Measurements from ENCODE around the gene ATCAY.
A peak's percentile ranks its signal among the peaks of the same experiment; 100 is the strongest.

Gene ATCAY

DNA sequence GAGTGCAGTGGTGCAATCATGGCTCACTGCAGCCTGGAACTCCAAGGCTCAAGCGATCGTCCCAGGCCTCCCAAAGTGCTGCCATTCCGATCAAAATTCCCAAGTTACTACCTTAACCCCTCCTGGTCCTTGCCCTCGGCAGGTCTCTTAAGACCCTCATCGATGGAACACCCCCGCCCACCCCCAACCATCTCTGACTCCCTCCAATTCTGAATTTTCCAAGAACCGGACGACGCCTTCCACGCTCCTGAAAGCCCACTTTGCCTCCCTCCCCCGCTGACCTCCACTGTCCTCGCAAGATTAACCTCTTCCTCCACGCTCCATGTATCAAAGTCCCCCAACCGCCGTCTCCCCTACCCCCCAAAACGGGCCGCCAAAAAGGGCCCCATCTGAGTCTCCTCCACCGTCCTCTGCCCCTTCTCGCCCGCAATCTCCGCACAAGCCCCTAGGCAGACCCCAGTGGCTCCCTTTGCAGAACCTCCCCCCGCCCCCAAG, 89.9 kb downstream of the ATCAY start:
- H3K36me3 ChIP-seq (ENCODE audit: control insufficient read depth in 2 of 2, insufficient read depth in 2 of 2, low read length in 2 of 2), result peaks cover 0 to 9% of the 10 kb centered on the region in 2 donors

GRCh38 chr19:3970808-3971598, 90.5 kb downstream of the ATCAY start, which contains the start of gene DAPK3:
Gene DAPK3, minus strand, starts transcription at chr19:3971099. Its CDS starts 1,364 bp downstream, at chr19:3969735.
- peaks cover 34 to 44% of the 10 kb centered on the region in 2 donors for H3K4me1 ChIP-seq (ENCODE audit: control insufficient read depth in 2 of 2, insufficient read depth in 2 of 2, low read length in 2 of 2)

More for the DNA sequence above, 89.9 kb downstream of the ATCAY start:
- Histone ChIP-seq H3K27me3 (ENCODE audit: control insufficient read depth in 2 of 2, insufficient read depth in 2 of 2, low read length in 2 of 2) (no peaks in the 10 kb centered on the region), H3K9me3 (ENCODE audit: control insufficient read depth in 2 of 2, low read length in 2 of 2) (no peaks in the 10 kb centered on the region), H3K4me3 (ENCODE audit: low read length in 2 of 2) (peak overlapping the region; percentile 68 to 76), H3K4me1 (ENCODE audit: control insufficient read depth in 2 of 2, insufficient read depth in 2 of 2, low read length in 2 of 2) (peaks cover 39 to 50% of the 10 kb centered on the region in 2 donors), H3K9ac (ENCODE audit: low read depth in 1 of 2, low read length in 2 of 2) (peak overlapping the region; percentile 92 to 96), H3K27ac (ENCODE audit: low read depth in 2 of 2, low read length in 2 of 2) (peak overlapping the region; percentile 88 to 93)

GRCh38 chr19:3975144-3975543, 94.7 kb downstream of the ATCAY start:
- Histone ChIP-seq H3K9me3 (ENCODE audit: control insufficient read depth in 2 of 2, low read length in 2 of 2) (no peaks in the 10 kb centered on the region), H3K4me1 (ENCODE audit: control insufficient read depth in 2 of 2, insufficient read depth in 2 of 2, low read length in 2 of 2) (peaks cover 5 to 8% of the 10 kb centered on the region in 2 donors), H3K9ac (ENCODE audit: low read depth in 1 of 2, low read length in 2 of 2) (no peak overlapping the region), H3K4me3 (ENCODE audit: low read length in 2 of 2) (no peak overlapping the region), H3K36me3 (ENCODE audit: control insufficient read depth in 2 of 2, insufficient read depth in 2 of 2, low read length in 2 of 2) (peaks cover 41 to 43% of the 10 kb centered on the region in 2 donors), H3K27me3 (ENCODE audit: control insufficient read depth in 2 of 2, insufficient read depth in 2 of 2, low read length in 2 of 2) (no peaks in the 10 kb centered on the region), H3K27ac (ENCODE audit: low read depth in 2 of 2, low read length in 2 of 2) (no peak overlapping the region)

More at GRCh38 chr19:3970808-3971598, 90.5 kb downstream of the ATCAY start, which contains the start of gene DAPK3:
- peak within 1 kb of the TSS; percentile 92 to 96 for H3K9ac ChIP-seq (ENCODE audit: low read depth in 1 of 2, low read length in 2 of 2)
- no peaks in the 10 kb centered on the region for H3K9me3 ChIP-seq (ENCODE audit: control insufficient read depth in 2 of 2, low read length in 2 of 2)
- peak within 1 kb of the TSS; percentile 88 to 93 for H3K27ac ChIP-seq (ENCODE audit: low read depth in 2 of 2, low read length in 2 of 2)
- H3K36me3 ChIP-seq (ENCODE audit: control insufficient read depth in 2 of 2, insufficient read depth in 2 of 2, low read length in 2 of 2), result peaks cover 5 to 12% of the 10 kb centered on the region in 2 donors
- H3K4me3 ChIP-seq (ENCODE audit: low read length in 2 of 2), result peak within 1 kb of the TSS; percentile 68 to 76
- H3K27me3 ChIP-seq (ENCODE audit: control insufficient read depth in 2 of 2, insufficient read depth in 2 of 2, low read length in 2 of 2), result no peaks in the 10 kb centered on the region

DNA sequence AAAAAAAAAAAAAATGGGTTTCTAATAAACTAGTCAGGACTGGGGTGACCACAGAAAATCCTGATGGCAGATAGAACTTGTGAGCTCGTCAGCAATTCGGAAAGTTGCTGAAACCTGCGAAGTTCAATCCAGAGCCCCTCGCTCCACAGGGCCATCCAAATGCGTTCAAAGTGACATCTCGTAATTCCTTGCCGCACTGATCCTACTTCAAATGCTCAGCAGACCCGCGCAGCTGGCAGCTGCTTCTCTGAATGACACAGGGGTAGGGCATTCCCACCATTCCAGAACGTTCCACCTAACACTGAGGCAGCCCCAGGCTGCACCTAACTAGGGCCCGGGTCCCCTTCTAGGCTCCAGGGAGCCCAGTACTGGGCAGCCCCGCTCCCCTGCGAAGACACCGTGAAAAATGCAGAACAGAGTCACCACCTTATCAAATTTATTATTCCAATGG, 95.2 kb downstream of the ATCAY start:
- Histone ChIP-seq H3K4me3 (ENCODE audit: low read length in 2 of 2) (no peak overlapping the region), H3K9me3 (ENCODE audit: control insufficient read depth in 2 of 2, low read length in 2 of 2) (no peaks in the 10 kb centered on the region), H3K27me3 (ENCODE audit: control insufficient read depth in 2 of 2, insufficient read depth in 2 of 2, low read length in 2 of 2) (no peaks in the 10 kb centered on the region), H3K27ac (ENCODE audit: low read depth in 2 of 2, low read length in 2 of 2) (no peak overlapping the region), H3K4me1 (ENCODE audit: control insufficient read depth in 2 of 2, insufficient read depth in 2 of 2, low read length in 2 of 2) (peaks cover 2 to 5% of the 10 kb centered on the region in 2 donors), H3K36me3 (ENCODE audit: control insufficient read depth in 2 of 2, insufficient read depth in 2 of 2, low read length in 2 of 2) (peaks cover 46 to 48% of the 10 kb centered on the region in 2 donors), H3K9ac (ENCODE audit: low read depth in 1 of 2, low read length in 2 of 2) (no peak overlapping the region)

- no peak overlapping the region for H3K4me3 ChIP-seq (ENCODE audit: low read length in 2 of 2)
- H3K36me3 ChIP-seq (ENCODE audit: control insufficient read depth in 2 of 2, insufficient read depth in 2 of 2, low read length in 2 of 2), result peaks cover 56 to 58% of the 10 kb centered on the region in 2 donors
- no peaks in the 10 kb centered on the region for H3K9me3 ChIP-seq (ENCODE audit: control insufficient read depth in 2 of 2, low read length in 2 of 2)
- H3K9ac ChIP-seq (ENCODE audit: low read depth in 1 of 2, low read length in 2 of 2), result no peak overlapping the region
- H3K27ac ChIP-seq (ENCODE audit: low read depth in 2 of 2, low read length in 2 of 2), result no peak overlapping the region
- peaks cover 0 to 2% of the 10 kb centered on the region in 2 donors for H3K4me1 ChIP-seq (ENCODE audit: control insufficient read depth in 2 of 2, insufficient read depth in 2 of 2, low read length in 2 of 2)
- H3K27me3 ChIP-seq (ENCODE audit: control insufficient read depth in 2 of 2, insufficient read depth in 2 of 2, low read length in 2 of 2), result no peaks in the 10 kb centered on the region
Measured at GRCh38 chr19:3976495-3977241, 96.2 kb downstream of the ATCAY start.
